ENCODE measurements around the gene CCT6B. TPM values are rescaled to one million over a fixed set of nuclear protein-coding genes. Genes with fewer than 3 reads are reported as not detected.

CCT6B gene
- polyA plus RNA-seq, 3 donors, result 0.95 to 1.8 (median 1.4) TPM

DNA sequence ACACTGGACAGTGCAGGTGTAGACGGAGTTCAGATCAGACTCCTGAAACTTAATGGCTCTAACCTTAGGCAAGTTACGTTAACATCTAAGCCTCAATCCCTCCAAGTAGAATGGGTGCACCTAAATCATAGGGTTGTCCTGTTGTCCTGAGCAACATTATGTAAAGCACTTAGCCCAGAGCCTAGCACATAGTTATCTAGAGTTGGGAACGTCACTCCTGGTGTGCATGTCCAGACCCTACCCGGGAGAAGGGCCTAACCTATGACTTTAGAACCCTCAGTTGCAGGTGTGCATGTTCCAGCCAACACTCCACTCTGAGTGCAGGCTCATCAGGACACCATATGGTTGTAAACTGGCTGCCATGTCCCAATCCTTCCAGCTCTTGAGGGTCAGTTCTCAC lies 45.1 kb upstream of the CCT6B start:
- DNase-seq, result no peak
- peaks cover 76 to 91% of the 10 kb centered on the region in 2 donors for H3K36me3 Mint-ChIP-seq
- intact Hi-C loops (cut with micrococcal nuclease), result no loop called here
- H3K27me3 ChIP-seq (ENCODE audit: control insufficient read depth in 2 of 2, insufficient read depth in 2 of 2, low read length in 2 of 2), result no peaks in the 10 kb centered on the region
- WGBS (ENCODE audit: insufficient coverage), result 94% methylated on average over 4 of the region's 4 CpGs
- TF ChIP-seq, protein P1, sequence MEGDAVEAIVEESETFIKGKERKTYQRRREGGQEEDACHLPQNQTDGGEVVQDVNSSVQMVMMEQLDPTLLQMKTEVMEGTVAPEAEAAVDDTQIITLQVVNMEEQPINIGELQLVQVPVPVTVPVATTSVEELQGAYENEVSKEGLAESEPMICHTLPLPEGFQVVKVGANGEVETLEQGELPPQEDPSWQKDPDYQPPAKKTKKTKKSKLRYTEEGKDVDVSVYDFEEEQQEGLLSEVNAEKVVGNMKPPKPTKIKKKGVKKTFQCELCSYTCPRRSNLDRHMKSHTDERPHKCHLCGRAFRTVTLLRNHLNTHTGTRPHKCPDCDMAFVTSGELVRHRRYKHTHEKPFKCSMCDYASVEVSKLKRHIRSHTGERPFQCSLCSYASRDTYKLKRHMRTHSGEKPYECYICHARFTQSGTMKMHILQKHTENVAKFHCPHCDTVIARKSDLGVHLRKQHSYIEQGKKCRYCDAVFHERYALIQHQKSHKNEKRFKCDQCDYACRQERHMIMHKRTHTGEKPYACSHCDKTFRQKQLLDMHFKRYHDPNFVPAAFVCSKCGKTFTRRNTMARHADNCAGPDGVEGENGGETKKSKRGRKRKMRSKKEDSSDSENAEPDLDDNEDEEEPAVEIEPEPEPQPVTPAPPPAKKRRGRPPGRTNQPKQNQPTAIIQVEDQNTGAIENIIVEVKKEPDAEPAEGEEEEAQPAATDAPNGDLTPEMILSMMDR (IDR thresholded peaks at IDR 0.05), result no peak
- H3K27me3 Mint-ChIP-seq (ENCODE audit: low read depth in 3 of 3), result no peaks in the 10 kb centered on the region
- H3K4me1 ChIP-seq (ENCODE audit: control insufficient read depth in 1 of 2, insufficient read depth in 2 of 2, low read length in 2 of 2), result no peaks in the 10 kb centered on the region
- no peak overlapping the region for H3K4me3 Mint-ChIP-seq
- no peaks in the 10 kb centered on the region for H3K4me1 Mint-ChIP-seq
- no peak overlapping the region for H3K4me2 ChIP-seq (replicated peaks; ENCODE audit: extremely low read depth, low read length, poor library complexity, severe bottlenecking)
- no peak overlapping the region for H3K9ac ChIP-seq (ENCODE audit: insufficient read depth, low read length, poor library complexity, severe bottlenecking)
- no peak overlapping the region for H3K4me3 ChIP-seq (replicated peaks in 1 of 3; ENCODE audit: low read depth in 2 of 3, low read length in 3 of 3)
- no peaks in the 10 kb centered on the region for H4K20me1 ChIP-seq (ENCODE audit: insufficient read depth, low read length)
- H2AFZ ChIP-seq (ENCODE audit: insufficient read depth, low read depth, low read length, poor library complexity, severe bottlenecking), result no peak overlapping the region
- H3K9me3 ChIP-seq (replicated peaks in 1 of 2; ENCODE audit: control insufficient read depth in 1 of 2, insufficient read depth in 1 of 2, low read length in 2 of 2), result no peaks in the 10 kb centered on the region
- H3K27ac Mint-ChIP-seq, result peak overlapping the region in 1 of 7 donors; percentile 12
- no peaks in the 10 kb centered on the region for H3K79me2 ChIP-seq (ENCODE audit: insufficient read depth, low read length)
- H3K36me3 ChIP-seq (replicated peaks in 1 of 2; ENCODE audit: control insufficient read depth in 1 of 2, insufficient read depth in 2 of 2, low read length in 2 of 2), result peaks cover 62 to 99% of the 10 kb centered on the region in 2 donors
- peak overlapping the region in 1 of 2 donors; percentile 26 for H3K27ac ChIP-seq (ENCODE audit: low read depth in 1 of 2, low read length in 2 of 2)
- H3K9me3 Mint-ChIP-seq, result peaks cover 0 to 2% (median 0%) of the 10 kb centered on the region in 7 donors

DNA sequence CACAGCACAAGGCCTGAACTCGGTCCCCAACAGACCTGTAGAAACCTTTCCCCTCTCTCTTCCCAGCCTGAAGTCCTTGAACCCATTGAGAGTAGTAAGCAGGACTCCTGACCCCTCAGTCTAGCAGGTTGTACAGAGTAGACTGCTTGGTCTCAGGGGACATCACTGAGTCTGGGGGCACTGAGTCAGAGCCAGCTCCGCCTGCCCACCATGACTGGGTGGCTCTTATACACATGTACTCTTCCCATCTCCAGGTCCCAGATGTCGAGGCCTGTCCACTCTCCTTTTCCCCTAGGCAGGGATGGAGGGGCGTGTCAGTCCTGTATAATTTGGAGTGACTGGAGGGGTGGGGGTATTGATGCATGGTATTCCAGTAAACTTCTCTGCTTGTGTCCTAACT lies 42.5 kb upstream of the CCT6B start:
- Histone ChIP-seq H3K36me3 (replicated peaks in 1 of 2; ENCODE audit: control insufficient read depth in 1 of 2, insufficient read depth in 2 of 2, low read length in 2 of 2) (peaks cover 56 to 96% of the 10 kb centered on the region in 2 donors), H3K4me1 (ENCODE audit: control insufficient read depth in 1 of 2, insufficient read depth in 2 of 2, low read length in 2 of 2) (no peaks in the 10 kb centered on the region), H3K27ac (ENCODE audit: low read depth in 1 of 2, low read length in 2 of 2) (no peak overlapping the region), H3K79me2 (ENCODE audit: insufficient read depth, low read length) (no peaks in the 10 kb centered on the region), H3K4me3 (replicated peaks in 1 of 3; ENCODE audit: low read depth in 2 of 3, low read length in 3 of 3) (no peak overlapping the region), H3K9me3 (replicated peaks in 1 of 2; ENCODE audit: control insufficient read depth in 1 of 2, insufficient read depth in 1 of 2, low read length in 2 of 2) (no peaks in the 10 kb centered on the region), H3K4me2 (replicated peaks; ENCODE audit: extremely low read depth, low read length, poor library complexity, severe bottlenecking) (no peak overlapping the region), H3K9ac (ENCODE audit: insufficient read depth, low read length, poor library complexity, severe bottlenecking) (no peak overlapping the region), H4K20me1 (ENCODE audit: insufficient read depth, low read length) (no peaks in the 10 kb centered on the region), H2AFZ (ENCODE audit: insufficient read depth, low read depth, low read length, poor library complexity, severe bottlenecking) (no peak overlapping the region), H3K27me3 (ENCODE audit: control insufficient read depth in 2 of 2, insufficient read depth in 2 of 2, low read length in 2 of 2) (no peaks in the 10 kb centered on the region)
- TF ChIP-seq, protein P1 (IDR thresholded peaks at IDR 0.05), result no peak
- WGBS (ENCODE audit: insufficient coverage), result 100% methylated on average over 1 of the region's 4 CpGs
- H3K4me3 Mint-ChIP-seq, result no peak overlapping the region
- peaks cover 0 to 2% (median 0%) of the 10 kb centered on the region in 7 donors for H3K9me3 Mint-ChIP-seq
- peaks cover 66 to 84% of the 10 kb centered on the region in 2 donors for H3K36me3 Mint-ChIP-seq
- DNase-seq, result no peak
- H3K4me1 Mint-ChIP-seq, result no peaks in the 10 kb centered on the region
- intact Hi-C loops (cut with micrococcal nuclease), result loop anchor here in 1 of 2 donors (5.0 kb wide), 1 partner anchor 104 kb away; no protein-coding TSS in a partner anchor
- H3K27ac Mint-ChIP-seq, result peak overlapping the region in 3 of 7 donors; percentile 30 to 84 (median 76)
- H3K27me3 Mint-ChIP-seq (ENCODE audit: low read depth in 3 of 3), result no peaks in the 10 kb centered on the region

Measured in CD14-positive monocyte (primary cell).